NCI-H2196 treated with DMSO at 0.1 percent for 48 hours (cell line): ENCODE results near the gene NUDT16.

Experiments used
- DNase-seq: peaks from one replicate; lab custom pipeline; 2025; ENCODE audit not compliant: unreplicated experiment; lab: John Stamatoyannopoulos, UW

NUDT16 gene

DNA sequence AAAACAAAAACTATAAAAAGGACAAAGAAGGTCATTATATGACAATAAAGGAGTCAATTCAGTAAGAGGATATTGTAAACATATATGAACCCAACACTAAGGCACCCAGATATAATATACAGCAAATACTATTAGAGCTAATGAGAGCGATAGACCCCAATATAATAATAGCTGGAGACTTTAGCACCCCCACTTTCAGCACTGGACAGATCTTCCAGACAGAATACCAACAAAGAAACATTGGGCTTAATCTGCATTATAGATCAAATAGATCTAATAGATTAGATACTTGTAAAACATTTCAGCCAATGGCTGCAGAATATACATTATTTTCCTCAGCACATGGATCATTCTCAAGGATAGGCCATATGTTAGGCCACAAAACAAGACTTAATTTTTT is 53.4 kb downstream of the NUDT16 start:
- DNase-seq, result no peak
